Skeletal muscle cell (primary cell): ENCODE data around the gene ABHD5.

ENCODE experiments used
- DNase-seq: peaks from one replicate; pipeline ENCODE4 v3.0.0-alpha.2; 2010; ENCODE audit warnings: low read depth
- H3K4me3 ChIP-seq: 2 replicates; pipeline ENCODE4 v1.5.1; 2011; ENCODE audit warnings: low read depth, mild to moderate bottlenecking, control low read depth, low read length, moderate library complexity

Gene ABHD5

DNA sequence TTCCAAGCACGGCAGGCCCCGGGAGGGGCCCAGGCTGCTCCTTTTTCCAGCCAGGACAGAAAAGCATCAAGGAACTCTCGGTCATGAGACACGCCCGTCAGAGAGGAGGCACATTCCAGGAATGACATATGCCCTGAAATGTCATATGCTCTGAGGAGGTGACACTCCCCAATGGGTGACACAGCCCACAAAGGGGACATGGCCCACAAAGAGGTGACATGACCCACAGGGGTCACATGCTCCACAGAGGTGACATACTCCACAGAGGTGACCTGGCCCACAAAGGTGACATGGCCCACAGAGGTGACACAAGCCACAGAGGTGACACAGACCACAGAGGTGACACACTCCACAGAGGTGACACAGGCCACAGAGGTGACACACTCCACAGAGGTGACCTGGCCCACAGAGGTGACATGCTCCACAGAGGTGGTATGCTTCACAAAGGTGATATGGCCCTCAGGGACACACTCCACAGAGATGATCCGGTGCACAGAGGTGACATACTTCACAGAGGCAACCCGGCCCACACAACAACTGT, 79.2 kb downstream of the ABHD5 start:
- DNase-seq: no peak
- peak overlapping the region; percentile 41 for H3K4me3 ChIP-seq

DNA sequence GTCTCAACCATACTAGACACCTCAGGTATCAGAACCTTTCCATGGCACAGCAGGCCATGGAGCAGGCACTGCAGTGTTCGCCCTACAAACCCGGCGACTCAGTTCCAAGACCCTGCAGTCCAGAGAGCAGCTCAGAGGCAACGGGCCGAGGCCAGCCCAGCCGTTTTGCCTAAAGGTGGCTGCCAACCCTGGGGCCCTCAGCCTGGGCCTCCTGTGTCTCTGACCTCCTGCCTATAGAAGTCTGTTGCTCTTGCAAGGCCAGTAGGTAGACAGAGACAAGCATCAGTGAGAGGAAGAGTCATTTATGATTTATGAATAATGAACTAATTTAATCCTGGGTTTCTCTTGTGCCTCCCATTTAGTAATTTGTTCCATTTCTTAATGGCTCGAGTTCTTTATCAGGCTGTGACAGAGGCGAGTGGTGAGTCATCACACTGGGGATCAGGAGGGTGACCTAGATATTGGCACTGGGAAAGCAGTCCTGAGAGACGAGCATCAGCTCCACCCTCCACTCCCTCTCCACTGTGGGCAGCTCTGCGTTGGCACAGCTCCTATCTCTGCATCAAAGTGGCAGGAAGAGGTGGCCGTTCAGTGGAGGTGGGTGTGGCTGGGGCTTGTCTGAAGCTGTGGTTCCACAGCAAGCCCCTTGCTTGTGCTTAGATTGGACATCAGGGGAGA, 79.8 kb downstream of the ABHD5 start:
- H3K4me3 ChIP-seq: no peak overlapping the region
- DNase-seq: no peak

DNA sequence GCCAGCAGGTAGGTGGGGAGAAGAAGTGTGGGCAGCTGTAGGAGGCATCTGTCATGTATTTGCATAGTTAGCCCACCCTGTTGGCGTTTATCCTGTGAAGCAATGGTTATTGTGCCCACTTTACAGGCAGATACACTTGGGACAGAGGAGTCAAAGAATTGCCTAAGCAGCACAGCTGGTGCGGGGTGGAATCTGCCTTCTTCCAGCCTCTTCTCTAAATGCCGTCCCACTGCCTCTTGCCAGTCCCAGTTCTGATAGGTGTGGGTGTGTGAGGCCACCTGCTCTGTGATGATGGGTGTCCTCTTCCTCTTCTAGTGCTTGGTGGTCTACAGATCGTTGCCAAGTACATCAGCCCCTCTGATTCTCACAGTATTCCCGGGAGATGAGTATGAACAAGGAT, 80.9 kb downstream of the ABHD5 start:
- H3K4me3 ChIP-seq: no peak overlapping the region
- no peak for DNase-seq

DNA sequence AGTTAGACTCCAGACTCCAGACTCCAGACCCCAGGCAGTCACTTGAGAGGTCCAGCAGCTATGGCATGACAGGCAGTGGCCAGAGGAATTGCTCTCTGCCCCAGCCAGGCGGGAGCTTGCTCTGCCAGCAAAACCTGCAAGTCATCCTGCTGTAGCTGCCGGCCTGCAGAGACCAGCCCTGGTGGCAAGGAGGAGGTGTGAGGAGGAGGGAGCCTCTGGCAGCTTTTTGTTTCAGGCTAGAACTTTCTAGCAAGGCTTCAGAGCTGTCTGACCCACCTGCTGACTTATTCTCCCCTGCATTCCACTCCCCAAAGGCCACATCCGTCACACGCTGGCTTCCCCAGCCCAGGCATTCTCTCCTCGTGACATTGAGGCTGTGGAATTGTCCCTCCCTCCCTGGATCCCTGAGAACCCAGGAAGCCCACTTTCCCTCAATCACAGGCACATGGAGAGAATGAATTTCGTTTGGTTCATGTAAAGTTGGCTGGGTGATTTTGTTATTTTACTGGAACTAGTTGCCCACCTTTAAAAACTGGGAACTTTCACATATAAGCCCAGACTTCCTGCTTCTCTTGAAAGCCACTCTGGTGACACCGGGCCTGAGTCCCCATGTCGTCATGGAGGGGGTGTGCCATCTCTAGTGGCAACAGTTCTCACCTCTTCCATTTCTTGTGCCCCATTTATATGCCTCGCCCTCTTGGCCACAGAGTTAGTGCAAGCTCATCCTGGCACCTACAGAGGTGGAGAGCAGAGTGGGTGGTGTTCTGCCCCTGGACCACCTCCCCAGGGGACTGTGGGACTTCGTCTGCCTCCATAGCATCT, 82.7 kb downstream of the ABHD5 start:
- no peak for DNase-seq
- H3K4me3 ChIP-seq: no peak overlapping the region

DNA sequence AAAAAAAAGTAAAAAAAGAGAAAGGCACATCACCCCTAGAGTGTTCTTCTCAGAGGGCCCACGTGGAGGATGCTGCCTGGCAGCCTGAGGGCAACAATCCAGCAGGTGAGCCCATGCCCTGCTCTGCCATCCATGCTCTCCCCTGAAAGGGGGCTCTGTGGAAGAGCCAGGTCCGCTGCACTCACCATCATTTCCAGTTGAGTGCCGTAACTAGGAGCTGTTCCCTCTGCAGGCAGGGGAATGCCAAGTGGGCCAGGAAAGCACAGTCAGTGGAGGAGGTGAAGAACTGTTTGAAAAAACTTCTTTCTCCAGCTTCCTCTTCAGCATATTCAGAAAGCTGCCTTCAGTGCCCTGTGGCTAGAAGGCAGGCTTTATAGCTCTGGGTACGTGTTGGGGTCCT, 84.1 kb downstream of the ABHD5 start:
- no peak overlapping the region for H3K4me3 ChIP-seq
- DNase-seq: no peak

DNA sequence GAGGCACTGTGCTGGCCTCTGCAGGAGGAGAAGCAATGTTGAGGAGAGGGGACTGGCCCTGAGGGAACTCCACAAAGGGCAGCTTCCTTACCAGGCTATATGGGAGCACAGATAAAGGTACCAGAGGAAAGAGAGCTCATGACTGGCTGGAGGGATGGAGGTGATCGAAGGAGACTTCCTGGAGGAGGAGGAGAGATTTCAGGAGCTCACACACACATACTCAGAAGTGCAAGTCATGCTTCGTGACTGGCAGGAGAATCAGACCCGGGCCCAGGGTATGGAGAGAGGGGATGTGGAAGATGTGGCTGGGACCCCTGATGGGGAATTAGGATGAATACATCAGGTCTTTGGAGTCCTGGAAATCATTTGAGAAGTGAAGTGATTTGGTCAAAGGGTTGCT, 85.4 kb downstream of the ABHD5 start:
- no peak overlapping the region for H3K4me3 ChIP-seq
- no peak for DNase-seq

DNA sequence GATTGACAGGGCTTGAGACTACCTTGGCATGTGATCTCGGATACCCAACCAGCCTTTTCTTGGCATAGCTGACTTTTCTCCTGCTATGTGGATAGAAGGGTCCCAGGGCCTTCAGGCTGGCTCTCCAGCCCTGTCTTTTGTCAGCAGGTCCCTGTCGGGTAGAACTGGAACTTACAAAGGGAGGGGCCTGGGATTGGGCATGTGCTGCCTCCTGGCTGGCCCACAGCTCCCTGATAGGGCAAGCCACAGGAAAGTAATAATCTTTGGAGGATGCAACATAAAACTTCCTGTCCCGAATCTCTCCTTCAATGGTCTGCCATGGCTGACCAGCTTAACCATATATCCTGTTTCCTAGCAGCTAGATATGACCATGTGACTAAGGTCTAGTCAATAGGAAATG, 89.1 kb downstream of the ABHD5 start:
- DNase-seq: no peak
- no peak overlapping the region for H3K4me3 ChIP-seq

DNA sequence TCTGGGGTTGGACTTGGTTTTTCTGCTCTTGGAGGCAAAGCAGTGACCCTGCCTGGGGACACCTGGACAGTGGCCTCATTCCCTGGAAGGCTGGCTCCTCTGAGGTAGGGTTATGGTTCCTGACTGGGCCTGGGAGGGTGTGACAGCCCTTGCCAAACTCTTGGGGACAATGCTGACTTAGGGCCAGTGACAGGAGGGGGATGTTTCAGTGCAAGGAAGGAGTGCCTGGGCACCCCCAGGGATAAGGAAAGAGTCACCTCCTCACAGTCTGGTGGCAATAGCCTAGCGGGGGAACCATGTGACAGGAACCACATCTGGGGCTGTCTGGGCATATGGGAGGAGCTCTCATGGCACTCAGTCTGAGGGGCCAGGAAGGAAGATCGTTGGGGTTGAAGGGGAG, 91.8 kb downstream of the ABHD5 start:
- H3K4me3 ChIP-seq: no peak overlapping the region
- no peak for DNase-seq
